Adrenal gland (tissue), 5 donors: ENCODE data around the gene ARMC2.

Source experiments
- CTCF ChIP-seq, 6 experiments: fragments of 450-650 bp in 4 of 6; fragments of 200-600 bp in 2 of 6; sonication (generic) in 1 of 6; IDR thresholded peaks; 1 replicate in 5 of 6; 2 replicates in 1 of 6; pipeline versions ENCODE4 v1.5.1 to v1.8.0; 2016 to 2021; ENCODE audit warnings: antibody characterized with exemption in 6 of 6, mild to moderate bottlenecking in 2 of 6, moderate library complexity in 1 of 6
- POLR2A ChIP-seq, 2 donors: fragments of 450-650 bp; IDR thresholded peaks; one replicate each; pipeline ENCODE4 v1.6.1; 2017; ENCODE audit warnings: antibody characterized with exemption in 2 of 2, mild to moderate bottlenecking in 2 of 2, moderate library complexity in 1 of 2
- donor health status: DM: no; HTN: no; CAD: no.

GRCh38 chr6:108922499-108922898 is 74.3 kb downstream of the ARMC2 start:
- no peak for TF ChIP-seq CTCF (IDR thresholded peaks at IDR 0.05)
- no peak for TF ChIP-seq POLR2A (IDR thresholded peaks at IDR 0.05)
